ENCODE measurements around the gene TASP1. TPM values are rescaled to one million over a fixed set of nuclear protein-coding genes. Genes with fewer than 3 reads are reported as not detected.

TASP1 gene
- total RNA-seq, 1 experiment from 2014 or later, result 9.5 TPM

GRCh38 chr20:13447385-13448180 lies 191.1 kb downstream of the TASP1 start:
- H3K79me2 ChIP-seq (ENCODE audit: insufficient read depth, low read length), result no peaks in the 10 kb centered on the region
- no peak overlapping the region for H3T11ph ChIP-seq (ENCODE audit: low read length)
- H3K4me3 Mint-ChIP-seq, result no peak overlapping the region

More at GRCh38 chr20:13447385-13448180, 191.1 kb downstream of the TASP1 start:
- H4K5ac ChIP-seq (ENCODE audit: insufficient read length, low read depth, low read length), result no peak overlapping the region
- H3K36me3 Mint-ChIP-seq (ENCODE audit: insufficient read depth in 1 of 3, low read depth in 3 of 3), result peaks cover 0 to 3% (median 0%) of the 10 kb centered on the region in 3 experiments; a peak in 1 of 7 replicates
- no peak overlapping the region for H2AFZ ChIP-seq (ENCODE audit: low read length)
- H4K20me1 ChIP-seq (ENCODE audit: control insufficient read depth, insufficient read depth, insufficient read length), result no peaks in the 10 kb centered on the region
- H3K4ac ChIP-seq (ENCODE audit: low read depth, low read length), result no peak overlapping the region
- H2BK120ac ChIP-seq (ENCODE audit: low read depth, low read length, poor library complexity, severe bottlenecking), result no peak overlapping the region
- H3K9me3 Mint-ChIP-seq, result no peaks in the 10 kb centered on the region
- no peak overlapping the region for H2BK5ac ChIP-seq (ENCODE audit: insufficient read length, low read length)
- no peaks in the 10 kb centered on the region for H3K4me1 Mint-ChIP-seq
- no peaks in the 10 kb centered on the region for H3K9me3 ChIP-seq (ENCODE audit: control insufficient read depth, low read depth, low read length)
- no peak overlapping the region for H4K91ac ChIP-seq (ENCODE audit: insufficient read length, low read depth, low read length)
- TF ChIP-seq CTCF (conservative IDR thresholded peaks at IDR 0.05), result no peak
- no peak overlapping the region for H3K9ac ChIP-seq (ENCODE audit: extremely low read depth, insufficient read length, low read length)
- no peak overlapping the region for H3K27ac ChIP-seq (ENCODE audit: insufficient read length, low read depth, low read length)
- no peak overlapping the region for H3K4me2 ChIP-seq (ENCODE audit: insufficient read depth, insufficient read length, low read length)
- no peaks in the 10 kb centered on the region for H3K23me2 ChIP-seq (ENCODE audit: insufficient read length, low read depth, low read length, poor library complexity, severe bottlenecking)
- no peak overlapping the region for H3K56ac ChIP-seq (ENCODE audit: insufficient read length, low read depth, low read length)
- no peak overlapping the region for H2AK5ac ChIP-seq (ENCODE audit: insufficient read length, low read length)
- H3K23ac ChIP-seq (ENCODE audit: insufficient read length, low read depth, low read length), result no peak overlapping the region
- H3K14ac ChIP-seq (ENCODE audit: insufficient read depth, low read length), result no peak overlapping the region
- no peaks in the 10 kb centered on the region for H3K27me3 Mint-ChIP-seq (ENCODE audit: low read depth)
- no peaks in the 10 kb centered on the region for H3K27me3 ChIP-seq (ENCODE audit: insufficient read depth, low read length)
- no peak overlapping the region for H2BK12ac ChIP-seq (ENCODE audit: insufficient read length, low read depth, low read length)
- no peak overlapping the region for H4K8ac ChIP-seq (replicated peaks; ENCODE audit: insufficient read length, low read depth, low read length)
- DNase-seq, result no peak
- no peak overlapping the region for H2BK15ac ChIP-seq (ENCODE audit: low read depth, low read length)
- no peaks in the 10 kb centered on the region for H3K4me1 ChIP-seq (ENCODE audit: insufficient read depth, low read length)
- no peak overlapping the region for H2BK20ac ChIP-seq (ENCODE audit: low read depth, low read length, poor library complexity, severe bottlenecking)
- no peak overlapping the region for H3K18ac ChIP-seq (ENCODE audit: insufficient read length, low read depth, low read length)
- H3K27ac Mint-ChIP-seq, result no peak overlapping the region
- no peaks in the 10 kb centered on the region for H3K79me1 ChIP-seq (ENCODE audit: insufficient read depth, low read depth, low read length, poor library complexity, severe bottlenecking)

Measured in H9 (cell line).